IMR-90 (cell line): ENCODE data around the gene NXPE4. TPM values are rescaled to one million over a fixed set of nuclear protein-coding genes. Genes with fewer than 3 reads are reported as not detected.

Experiments
- ATAC-seq: fragments of 200-7000 bp; cut with Tn5 transposase; 2 replicates; pipeline ENCODE4 v1.9.1; 2020; ENCODE audit warnings: low read depth, mild to moderate bottlenecking, moderate library complexity
- BruUV-seq: library from RNA; stranded (reverse); fragments of 400-500 nt; replicated peaks from 2 replicates; lab custom pipeline; 2021; lab: Mats Ljungman, UMichigan
- CTCF ChIA-PET: fragments of 300-600 bp; formaldehyde crosslinking; extraction: SDS; loops from one replicate; lab custom pipeline; 2021; ENCODE audit warnings: antibody characterized with exemption; lab: Yijun Ruan, JAX
- POLR2A ChIA-PET: fragments of 300-600 bp; sonication (Branson Sonifier 250); formaldehyde crosslinking; loops from one replicate; lab custom pipeline; 2022; ENCODE audit warnings: antibody characterized with exemption; ENCODE audit not compliant: unreplicated experiment; lab: Charles Lee
- DNase-seq: peaks from one replicate; pipeline ENCODE4 v3.0.0; 2013
- H2AFZ ChIP-seq: replicated peaks from 2 replicates; pipeline ENCODE3; 2013; ENCODE audit warnings: low read length, mild to moderate bottlenecking; ENCODE audit not compliant: poor library complexity
- H2AK5ac ChIP-seq: 2 replicates; pipeline ENCODE4 v1.6.1; 2013; ENCODE audit warnings: low read depth, low read length, inconsistent platforms
- H2AK9ac ChIP-seq: replicated peaks from 2 replicates; pipeline ENCODE3; 2013; ENCODE audit warnings: mild to moderate bottlenecking, low read depth, low read length, moderate library complexity; ENCODE audit not compliant: poor library complexity
- H2BK120ac ChIP-seq: 2 replicates; pipeline ENCODE4 v1.6.1; 2013; ENCODE audit warnings: low read depth, low read length, inconsistent platforms
- H2BK15ac ChIP-seq: 3 replicates; pipeline ENCODE4 v1.6.1; 2013; ENCODE audit warnings: low read depth, low read length, inconsistent platforms
- H2BK20ac ChIP-seq: 2 replicates; pipeline ENCODE4 v1.6.1; 2013; ENCODE audit warnings: low read depth, mild to moderate bottlenecking, inconsistent platforms, low read length, moderate library complexity
- H2BK5ac ChIP-seq: 2 replicates; pipeline ENCODE4 v1.6.1; 2013; ENCODE audit warnings: mild to moderate bottlenecking, low read depth, low read length, inconsistent platforms; ENCODE audit not compliant: poor library complexity, severe bottlenecking
- H3K14ac ChIP-seq: replicated peaks from 2 replicates; pipeline ENCODE4 v1.6.1; 2013; ENCODE audit warnings: low read depth, low read length, inconsistent platforms
- H3K18ac ChIP-seq: 2 replicates; pipeline ENCODE4 v1.6.1; 2013; ENCODE audit warnings: low read depth, low read length, control low read depth
- H3K23ac ChIP-seq: 2 replicates; pipeline ENCODE4 v1.6.1; 2013; ENCODE audit warnings: low read depth, low read length, inconsistent platforms
- H3K27ac ChIP-seq: 2 replicates; pipeline ENCODE4 v1.5.1; 2013; ENCODE audit warnings: mild to moderate bottlenecking, control low read depth, low read length; ENCODE audit not compliant: insufficient read depth
- H3K27me3 ChIP-seq: 2 replicates; pipeline ENCODE4 v1.6.1; 2013; ENCODE audit warnings: low read length; ENCODE audit not compliant: control insufficient read depth, insufficient read depth
- H3K36me3 ChIP-seq: 2 replicates; pipeline ENCODE4 v1.6.1; 2013; ENCODE audit warnings: low read length, mixed read lengths; ENCODE audit not compliant: control insufficient read depth, insufficient read depth
- H3K4ac ChIP-seq: 2 replicates; pipeline ENCODE4 v1.6.1; 2013; ENCODE audit warnings: low read depth, low read length, inconsistent platforms
- H3K4me1 ChIP-seq: 2 replicates; pipeline ENCODE4 v1.6.1; 2013; ENCODE audit warnings: low read length, mixed read lengths; ENCODE audit not compliant: control insufficient read depth, insufficient read depth
- H3K4me2 ChIP-seq: 2 replicates; pipeline ENCODE4 v1.6.1; 2013; ENCODE audit warnings: low read depth, mild to moderate bottlenecking, control low read depth, low read length, moderate library complexity
- H3K4me3 ChIP-seq: 2 replicates; pipeline ENCODE4 v1.5.1; 2013; ENCODE audit warnings: low read depth, mild to moderate bottlenecking, control low read depth, low read length, moderate library complexity; ENCODE audit not compliant: insufficient read depth
- H3K56ac ChIP-seq: 2 replicates; pipeline ENCODE4 v1.6.1; 2013; ENCODE audit warnings: low read length, inconsistent platforms; ENCODE audit not compliant: insufficient read depth; ENCODE audit errors: extremely low read depth
- H3K79me1 ChIP-seq, 2 experiments: 2 replicates each; pipeline ENCODE4 v1.6.1; 2013; ENCODE audit warnings: low read length in 2 of 2, inconsistent platforms in 1 of 2, low read depth in 1 of 2
- H3K9ac ChIP-seq: 2 replicates; pipeline ENCODE4 v1.6.1; 2013; ENCODE audit warnings: low read depth, low read length, control low read depth
- H3K9me1 ChIP-seq: 2 replicates; pipeline ENCODE4 v1.6.1; 2013; ENCODE audit warnings: low read length, inconsistent platforms; ENCODE audit not compliant: insufficient read depth
- H3K9me3 ChIP-seq: 2 replicates; pipeline ENCODE4 v1.6.1; 2013; ENCODE audit warnings: low read length; ENCODE audit not compliant: control insufficient read depth, insufficient read depth
- H4K20me1 ChIP-seq: 2 replicates; pipeline ENCODE4 v1.6.1; 2013; ENCODE audit warnings: low read length, inconsistent platforms; ENCODE audit not compliant: insufficient read depth
- H4K5ac ChIP-seq: 2 replicates; pipeline ENCODE4 v1.6.1; 2013; ENCODE audit warnings: mild to moderate bottlenecking, low read depth, low read length, control low read depth
- H4K8ac ChIP-seq, 2 experiments: 2 replicates each; pipeline ENCODE4 v1.6.1; 2013; ENCODE audit warnings: low read depth in 2 of 2, low read length in 2 of 2, control low read depth in 1 of 2, inconsistent platforms in 1 of 2
- H4K91ac ChIP-seq: 2 replicates; pipeline ENCODE4 v1.6.1; 2013; ENCODE audit warnings: low read depth, low read length, inconsistent platforms; ENCODE audit not compliant: insufficient read depth
- BHLHE40 ChIP-seq: fragments of 150-350 bp; IDR thresholded peaks from 2 replicates; pipeline ENCODE4 v1.6.1; 2016; ENCODE audit warnings: mild to moderate bottlenecking, low read depth, low read length
- CHD1 ChIP-seq: IDR thresholded peaks from 2 replicates; pipeline ENCODE4 v1.6.1; 2012; ENCODE audit warnings: low read depth, low read length, improper control_type of control experiment
- MAFK ChIP-seq: IDR thresholded peaks from 2 replicates; pipeline ENCODE4 v1.6.1; 2012; ENCODE audit warnings: low read depth, low read length, improper control_type of control experiment
- MAZ ChIP-seq: IDR thresholded peaks from 2 replicates; pipeline ENCODE4 v1.6.1; 2012; ENCODE audit warnings: low read depth, mild to moderate bottlenecking, low read length, improper control_type of control experiment, moderate library complexity, borderline replicate concordance
- MXI1 ChIP-seq: IDR thresholded peaks from 2 replicates; pipeline ENCODE4 v1.6.1; 2012; ENCODE audit warnings: low read depth, mild to moderate bottlenecking, low read length, moderate library complexity, borderline replicate concordance
- NFE2L2 ChIP-seq: fragments of 150-350 bp; IDR thresholded peaks from 2 replicates; pipeline ENCODE4 v1.6.1; 2016; ENCODE audit warnings: low read depth, mild to moderate bottlenecking, low read length
- RCOR1 ChIP-seq: IDR thresholded peaks from 2 replicates; pipeline ENCODE4 v1.6.1; 2012; ENCODE audit warnings: mild to moderate bottlenecking, low read length, improper control_type of control experiment; ENCODE audit not compliant: insufficient replicate concordance
- RFX5 ChIP-seq: IDR thresholded peaks from 2 replicates; pipeline ENCODE4 v1.8.0; 2012; ENCODE audit warnings: low read depth, mild to moderate bottlenecking, low read length, moderate library complexity
- SMC3 ChIP-seq: fragments of 150-350 bp; IDR thresholded peaks from 2 replicates; pipeline ENCODE4 v1.6.1; 2016; ENCODE audit warnings: low read depth, mild to moderate bottlenecking, antibody characterized with exemption, low read length, moderate library complexity
- USF2 ChIP-seq: fragments of 150-350 bp; IDR thresholded peaks from 2 replicates; pipeline ENCODE4 v1.6.1; 2017; ENCODE audit warnings: mild to moderate bottlenecking, antibody characterized with exemption, low read length, low read depth
- WGBS, 2 experiments: methylation state at CpG; one replicate each; pipeline versions ENCODE4 v1.1.5 to v1.1.7; 2013; ENCODE audit warnings: missing lambda C conversion rate in 2 of 2; ENCODE audit not compliant: insufficient read length in 1 of 2; ENCODE audit errors: extremely low coverage in 2 of 2; 5-methylcytosine and 5-hydroxymethylcytosine counted together
- dilution Hi-C: fragments of 300-500 bp; cut with HindIII; formaldehyde crosslinking; loops from one replicate; pipeline ENCODE4 v1.14.3; 2018; ENCODE audit warnings: low sequenced_read_pairs; ENCODE audit not compliant: unreplicated experiment
- in situ Hi-C: fragments of 300-500 bp; cut with MboI; formaldehyde crosslinking; loops from 3 replicates; pipeline ENCODE4 v1.14.3; 2019; ENCODE audit warnings: low sequenced_read_pairs, inconsistent platforms, mixed read lengths
- intact Hi-C: fragments of 100-400 bp; cut with micrococcal nuclease; formaldehyde crosslinking; loops from 2 replicates; pipeline ENCODE4 v1.10.0; 2022
- polyA plus RNA-seq, 3 experiments: library from polyadenylated mRNA; depleted of rRNA; stranded (reverse); fragments of >200 nt; gene quantifications; 2 replicates each; pipeline ENCODE4 v1.2.3, GENCODE V29; 2012; ENCODE audit warnings: low replicate concordance in 1 of 3
- total RNA-seq: library from RNA; depleted of rRNA; stranded (reverse); fragments of >200 nt; gene quantifications from 2 replicates; pipeline ENCODE4 v1.2.3, GENCODE V29; 2012
- TF ChIP-seq, protein P1 (sequence below): conservative IDR thresholded peaks from 2 replicates; pipeline ENCODE4 v1.5.1; 2012; ENCODE audit warnings: mild to moderate bottlenecking, low read depth, low read length, improper control_type of control experiment
- TF ChIP-seq, protein P2 (sequence below): fragments of 150-350 bp; IDR thresholded peaks from 2 replicates; pipeline ENCODE4 v1.6.1; 2016; ENCODE audit warnings: low read depth, mild to moderate bottlenecking, low read length, moderate library complexity, borderline replicate concordance

The NXPE4 gene
- total and polyA plus RNA-seq, 2 of the 4 experiments (the other 2 are of a cell fraction): not detected

GRCh38 chr11:114569801-114570200, 25.8 kb downstream of the NXPE4 start:
- Histone ChIP-seq H3K27ac (no peak overlapping the region), H2BK15ac (no peak overlapping the region), H4K8ac (no peak overlapping the region), H3K23ac (no peak overlapping the region), H3K18ac (no peak overlapping the region), H3K56ac (no peak overlapping the region), H2BK120ac (no peak overlapping the region), H3K4me1 (no peaks in the 10 kb centered on the region), H3K4ac (no peak overlapping the region), H4K91ac (no peak overlapping the region), H3K14ac (no peak overlapping the region), H4K5ac (no peak overlapping the region), H3K79me1 (no peaks in the 10 kb centered on the region), H2AK9ac (no peak overlapping the region), H4K20me1 (no peaks in the 10 kb centered on the region), H2BK20ac (no peak overlapping the region), H2AFZ (no peak overlapping the region), H2BK5ac (no peak overlapping the region), H3K36me3 (no peaks in the 10 kb centered on the region), H2AK5ac (no peak overlapping the region), H3K27me3 (no peaks in the 10 kb centered on the region), H3K4me3 (no peak overlapping the region), H3K9me3 (no peaks in the 10 kb centered on the region), H3K9me1 (no peaks in the 10 kb centered on the region), H3K4me2 (no peak overlapping the region), H3K9ac (no peak overlapping the region)
- 100% methylated on average over 1 of the region's 3 CpGs; no CpG with 5 or more reads in 1 of the 2 experiments for WGBS, 2 experiments
- ATAC-seq (no peak), DNase-seq (no peak)
- no peak for TF ChIP-seq RFX5
- TF ChIP-seq SMC3: no peak
- TF ChIP-seq NFE2L2: no peak
- TF ChIP-seq, protein P1, sequence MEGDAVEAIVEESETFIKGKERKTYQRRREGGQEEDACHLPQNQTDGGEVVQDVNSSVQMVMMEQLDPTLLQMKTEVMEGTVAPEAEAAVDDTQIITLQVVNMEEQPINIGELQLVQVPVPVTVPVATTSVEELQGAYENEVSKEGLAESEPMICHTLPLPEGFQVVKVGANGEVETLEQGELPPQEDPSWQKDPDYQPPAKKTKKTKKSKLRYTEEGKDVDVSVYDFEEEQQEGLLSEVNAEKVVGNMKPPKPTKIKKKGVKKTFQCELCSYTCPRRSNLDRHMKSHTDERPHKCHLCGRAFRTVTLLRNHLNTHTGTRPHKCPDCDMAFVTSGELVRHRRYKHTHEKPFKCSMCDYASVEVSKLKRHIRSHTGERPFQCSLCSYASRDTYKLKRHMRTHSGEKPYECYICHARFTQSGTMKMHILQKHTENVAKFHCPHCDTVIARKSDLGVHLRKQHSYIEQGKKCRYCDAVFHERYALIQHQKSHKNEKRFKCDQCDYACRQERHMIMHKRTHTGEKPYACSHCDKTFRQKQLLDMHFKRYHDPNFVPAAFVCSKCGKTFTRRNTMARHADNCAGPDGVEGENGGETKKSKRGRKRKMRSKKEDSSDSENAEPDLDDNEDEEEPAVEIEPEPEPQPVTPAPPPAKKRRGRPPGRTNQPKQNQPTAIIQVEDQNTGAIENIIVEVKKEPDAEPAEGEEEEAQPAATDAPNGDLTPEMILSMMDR: no peak
- TF ChIP-seq, protein P2, sequence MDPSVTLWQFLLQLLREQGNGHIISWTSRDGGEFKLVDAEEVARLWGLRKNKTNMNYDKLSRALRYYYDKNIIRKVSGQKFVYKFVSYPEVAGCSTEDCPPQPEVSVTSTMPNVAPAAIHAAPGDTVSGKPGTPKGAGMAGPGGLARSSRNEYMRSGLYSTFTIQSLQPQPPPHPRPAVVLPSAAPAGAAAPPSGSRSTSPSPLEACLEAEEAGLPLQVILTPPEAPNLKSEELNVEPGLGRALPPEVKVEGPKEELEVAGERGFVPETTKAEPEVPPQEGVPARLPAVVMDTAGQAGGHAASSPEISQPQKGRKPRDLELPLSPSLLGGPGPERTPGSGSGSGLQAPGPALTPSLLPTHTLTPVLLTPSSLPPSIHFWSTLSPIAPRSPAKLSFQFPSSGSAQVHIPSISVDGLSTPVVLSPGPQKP: no peak
- TF ChIP-seq RCOR1: no peak
- no peak for TF ChIP-seq CHD1
- TF ChIP-seq MAZ: no peak
- TF ChIP-seq MXI1: no peak
- TF ChIP-seq BHLHE40: no peak
- TF ChIP-seq MAFK: no peak
- no peak for TF ChIP-seq USF2
- no TSS peak for BruUV-seq
- ChIA-PET POLR2A (no interaction called here), CTCF (no interaction called here)
- in situ Hi-C loops (no loop called here), intact Hi-C loops (no loop called here), dilution Hi-C loops (no loop called here)
